ENCODE results near the gene SPAG6. TPM values are rescaled to one million over a fixed set of nuclear protein-coding genes. Genes with fewer than 3 reads are reported as not detected.
A peak's percentile ranks its signal among the peaks of the same experiment; 100 is the strongest.

SPAG6 gene
- total and polyA plus RNA-seq, 9 of the 15 experiments (the other 6 are each of a cell fraction or from before 2014, with no cell fraction given) = 3.5 to 23.1 (median 11.8) TPM

GRCh38 chr10:22455068-22455857 is 110.0 kb downstream of the SPAG6 start (continued):
- TF ChIP-seq CBX3 (IDR thresholded peaks at IDR 0.05; ENCODE audit: borderline replicate concordance in 1 of 2, low read length in 2 of 2) = no peak
- no peak for TF ChIP-seq ZBTB9 (CRISPR knock-in tag; IDR thresholded peaks at IDR 0.05)
- TF ChIP-seq NCOA6 (IDR thresholded peaks at IDR 0.05) = no peak
- no peak for TF ChIP-seq RBM22 (IDR thresholded peaks at IDR 0.05; ENCODE audit: low read depth, low read length, poor library complexity, severe bottlenecking)
- no peak for TF ChIP-seq GATA2 (CRISPR knock-in tag; IDR thresholded peaks at IDR 0.05)
- TF ChIP-seq IRF9 (tag; IDR thresholded peaks at IDR 0.05) = 0 out of 2 replicates have a peak, but pooled peaks have one; percentile 17
- no peak for TF ChIP-seq CLOCK (CRISPR knock-in tag; IDR thresholded peaks at IDR 0.05; ENCODE audit: borderline replicate concordance)
- no peak for TF ChIP-seq ZKSCAN1 (IDR thresholded peaks at IDR 0.05; ENCODE audit: low read depth, low read length)
- no peak for TF ChIP-seq MAFF (IDR thresholded peaks at IDR 0.05; ENCODE audit: low read length)
- TF ChIP-seq GTF3C2 (IDR thresholded peaks at IDR 0.05; ENCODE audit: borderline replicate concordance, extremely low read depth, insufficient read length) = no peak
- no peak for TF ChIP-seq LEF1 (IDR thresholded peaks at IDR 0.05)
- no peak for TF ChIP-seq SNAPC5 (CRISPR knock-in tag; IDR thresholded peaks at IDR 0.05)
- no peak for TF ChIP-seq ZNF740 (CRISPR knock-in tag; IDR thresholded peaks at IDR 0.05)
- no peak for TF ChIP-seq ZNF740 (tag; IDR thresholded peaks at IDR 0.05)
- TF ChIP-seq CBX5 (IDR thresholded peaks at IDR 0.05; ENCODE audit: borderline replicate concordance, low read depth) = no peak
- TF ChIP-seq HLTF (IDR thresholded peaks at IDR 0.05) = no peak
- TF ChIP-seq NCOR1 (IDR thresholded peaks at IDR 0.05) = no peak
- TF ChIP-seq ADNP (tag; IDR thresholded peaks at IDR 0.05) = no peak
